NCI-H524 (cell line): ENCODE measurements around the gene AHRR.
"Not testable (repeated sequence)": the region's sequence is repeated elsewhere in the genome, so short reads cannot be mapped to it uniquely, and the experiment has no call there.

Experiments used
- DNase-seq, 2 experiments: peaks; one replicate each; lab custom pipeline; 2025; lab: John Stamatoyannopoulos, UW

AHRR gene

GRCh38 chr5:459562-460272 lies 138.2 kb downstream of the AHRR start:
- DNase-seq, result no peak

GRCh38 chr5:460273-460625 lies 138.7 kb downstream of the AHRR start:
- no peak for DNase-seq

GRCh38 chr5:462051-462481 lies 140.6 kb downstream of the AHRR start:
- no peak for DNase-seq

GRCh38 chr5:463301-463700 lies 141.8 kb downstream of the AHRR start:
- no peak for DNase-seq

GRCh38 chr5:463952-464351 lies 142.4 kb downstream of the AHRR start:
- no peak for DNase-seq

- no peak for DNase-seq
Observed at GRCh38 chr5:464446-464842, 142.9 kb downstream of the AHRR start.

GRCh38 chr5:464843-465590 lies 143.5 kb downstream of the AHRR start:
- DNase-seq, result no peak

- no peak for DNase-seq
Observed at GRCh38 chr5:465591-466403, 144.3 kb downstream of the AHRR start.

GRCh38 chr5:466661-467310 lies 145.3 kb downstream of the AHRR start:
- DNase-seq, result no peak

- no peak for DNase-seq
Observed at GRCh38 chr5:468401-468800, 146.9 kb downstream of the AHRR start.

GRCh38 chr5:469752-470483 lies 148.4 kb downstream of the AHRR start:
- DNase-seq, result peak in 1 of 2 experiments; percentile 65

GRCh38 chr5:470961-471749 lies 149.6 kb downstream of the AHRR start:
- DNase-seq, result no peak

- no peak for DNase-seq
Observed at GRCh38 chr5:471750-472058, 150.2 kb downstream of the AHRR start.

GRCh38 chr5:472076-472655 lies 150.7 kb downstream of the AHRR start:
- DNase-seq, result peak in 1 of 2 experiments; percentile 58

- peak; percentile 60 to 89 for DNase-seq
Observed at GRCh38 chr5:472656-473550, 151.4 kb downstream of the AHRR start.

GRCh38 chr5:473551-474192 lies 152.2 kb downstream of the AHRR start:
- DNase-seq, result peak in 1 of 2 experiments; percentile 64

GRCh38 chr5:474232-474839 lies 152.8 kb downstream of the AHRR start:
- DNase-seq, result not testable (repeated sequence)

GRCh38 chr5:474840-475661 lies 153.5 kb downstream of the AHRR start:
- DNase-seq, result no peak
